ENCODE measurements around the gene MAPK4.

Gene MAPK4

GRCh38 chr18:50665519-50665918 is 105.6 kb downstream of the MAPK4 start:
- TF ChIP-seq JUND (IDR thresholded peaks at IDR 0.05; ENCODE audit: low read depth): no peak
- DNase-seq (ENCODE audit: low read depth in 1 of 2, low spot score in 1 of 2): no peak
- in situ Hi-C loops (cut with HindIII; ENCODE audit: low pct_unique_long_range_greater_than_20kb, low sequenced_read_pairs): no loop called here

GRCh38 chr18:50666536-50666935 is 106.6 kb downstream of the MAPK4 start:
- DNase-seq (ENCODE audit: low read depth in 1 of 2, low spot score in 1 of 2): no peak
- in situ Hi-C loops (cut with HindIII; ENCODE audit: low pct_unique_long_range_greater_than_20kb, low sequenced_read_pairs): no loop called here
- TF ChIP-seq JUND (IDR thresholded peaks at IDR 0.05; ENCODE audit: low read depth): no peak

DNA sequence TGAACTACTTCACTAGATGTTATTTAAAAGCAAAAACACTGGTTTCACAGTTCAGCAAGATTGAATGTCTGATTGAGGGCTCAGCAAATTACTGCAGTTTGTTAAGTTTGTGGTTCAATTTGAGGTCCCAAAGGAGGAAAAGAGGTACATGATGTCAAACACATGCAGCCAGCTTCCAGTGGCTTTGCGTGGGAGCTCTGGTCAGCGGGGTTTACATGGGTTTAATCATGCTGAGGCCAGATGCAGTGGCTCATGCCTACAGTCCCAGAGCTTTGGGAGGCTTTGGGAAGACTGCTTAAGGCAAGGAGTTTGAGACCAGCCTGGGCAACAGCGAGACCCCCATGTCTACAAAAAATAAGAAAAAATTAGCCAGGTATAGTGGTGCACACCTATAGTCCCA is 111.5 kb downstream of the MAPK4 start:
- in situ Hi-C loops (cut with HindIII; ENCODE audit: low pct_unique_long_range_greater_than_20kb, low sequenced_read_pairs): no loop called here
- no peak for TF ChIP-seq JUND (IDR thresholded peaks at IDR 0.05; ENCODE audit: low read depth)
- DNase-seq (ENCODE audit: low read depth in 1 of 2, low spot score in 1 of 2): no peak

DNA sequence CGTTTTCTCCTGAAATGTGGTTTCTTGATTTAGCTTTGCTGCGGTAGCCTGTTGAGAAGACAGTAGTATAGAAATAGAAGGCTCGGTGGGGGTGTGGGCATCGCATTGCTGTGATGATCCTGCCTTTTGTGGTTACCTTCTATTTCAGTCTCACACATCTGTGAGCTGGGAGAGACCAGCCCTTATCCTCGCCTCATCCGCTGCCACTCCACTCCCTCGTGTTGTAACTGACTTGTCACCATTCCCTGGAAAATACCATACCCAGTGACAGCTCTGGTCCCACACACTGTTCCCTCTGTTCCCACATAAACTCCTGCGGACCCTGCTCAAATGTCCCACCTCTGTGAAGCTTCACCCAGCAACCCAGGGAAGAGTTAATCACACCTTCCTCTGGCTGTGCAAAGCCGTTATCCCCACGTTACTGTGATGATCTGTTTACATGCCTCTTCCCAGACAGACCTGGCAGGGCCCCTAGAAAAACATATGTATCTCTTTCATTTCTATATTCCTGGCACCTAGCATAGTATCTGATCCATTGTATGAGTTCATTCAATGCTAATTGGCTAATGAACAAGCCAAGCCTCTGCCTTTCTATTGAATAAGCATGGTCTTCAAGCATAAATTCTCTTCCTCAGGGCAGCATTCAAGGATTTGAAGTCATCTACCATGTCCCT is 114.6 kb downstream of the MAPK4 start:
- no peak for DNase-seq (ENCODE audit: low read depth in 1 of 2, low spot score in 1 of 2)
- in situ Hi-C loops (cut with HindIII; ENCODE audit: low pct_unique_long_range_greater_than_20kb, low sequenced_read_pairs): no loop called here
- TF ChIP-seq JUND (IDR thresholded peaks at IDR 0.05; ENCODE audit: low read depth): no peak

DNA sequence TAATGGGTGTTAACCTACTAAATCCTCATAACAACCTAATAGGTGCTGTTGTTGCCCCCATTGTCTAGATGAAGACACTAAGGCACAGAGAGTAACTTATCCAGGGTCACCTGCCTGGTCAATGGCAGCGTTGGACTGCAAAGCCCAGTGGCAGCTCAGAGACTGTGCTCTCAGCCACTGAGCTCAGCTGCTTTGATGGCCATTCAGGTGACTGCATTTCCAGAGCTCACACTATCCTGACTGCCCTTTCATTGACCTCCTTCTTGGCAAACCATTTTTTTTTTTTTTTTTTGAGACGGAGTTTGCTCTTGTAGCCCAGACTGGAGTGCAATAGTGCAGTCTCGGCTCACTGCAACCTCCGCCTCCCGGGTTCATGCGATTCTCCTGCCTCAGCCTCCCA is 115.2 kb downstream of the MAPK4 start:
- no peak for DNase-seq (ENCODE audit: low read depth in 1 of 2, low spot score in 1 of 2)
- in situ Hi-C loops (cut with HindIII; ENCODE audit: low pct_unique_long_range_greater_than_20kb, low sequenced_read_pairs): no loop called here
- no peak for TF ChIP-seq JUND (IDR thresholded peaks at IDR 0.05; ENCODE audit: low read depth)

DNA sequence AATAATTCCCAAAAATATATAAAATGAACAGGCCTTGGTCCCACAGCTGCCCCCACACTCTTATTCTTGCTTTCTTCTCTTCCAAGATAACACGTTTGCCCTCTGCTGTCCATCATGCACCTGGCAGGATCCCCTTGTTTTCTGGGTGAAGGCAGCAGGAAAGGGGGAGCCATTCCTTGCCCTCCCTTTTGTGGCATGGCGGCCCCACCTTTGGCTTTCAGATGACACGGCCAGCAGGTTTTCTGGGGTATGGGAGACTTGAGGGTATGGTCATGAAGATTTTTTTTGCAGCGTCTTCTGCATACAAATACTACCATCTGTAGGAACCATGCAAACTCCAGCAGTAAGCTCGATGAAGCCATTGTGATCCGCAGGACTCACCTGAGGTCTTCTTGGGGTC is 118.8 kb downstream of the MAPK4 start:
- DNase-seq (ENCODE audit: low read depth in 1 of 2, low spot score in 1 of 2): no peak
- in situ Hi-C loops (cut with HindIII; ENCODE audit: low pct_unique_long_range_greater_than_20kb, low sequenced_read_pairs): no loop called here
- TF ChIP-seq JUND (IDR thresholded peaks at IDR 0.05; ENCODE audit: low read depth): no peak

DNA sequence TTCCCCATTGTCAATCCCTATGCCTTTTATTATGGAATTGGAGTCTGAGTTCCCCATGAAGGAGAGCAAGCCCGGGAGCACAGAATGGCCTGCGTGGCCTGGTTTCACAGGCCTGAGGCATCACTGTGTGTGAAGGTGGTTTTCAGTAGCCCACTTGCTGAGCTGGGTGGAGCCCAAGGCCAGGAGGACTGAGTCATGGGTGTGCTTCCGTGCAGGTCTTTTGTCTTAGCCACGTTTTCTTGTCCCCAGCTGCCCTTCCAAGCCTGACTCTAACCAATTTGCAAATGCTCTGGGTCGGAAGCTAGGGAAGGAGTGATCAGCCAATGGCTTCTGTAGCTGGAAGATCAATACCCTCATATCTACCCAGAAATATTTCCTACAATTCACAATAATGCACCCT is 119.2 kb downstream of the MAPK4 start:
- TF ChIP-seq JUND (IDR thresholded peaks at IDR 0.05; ENCODE audit: low read depth): no peak
- in situ Hi-C loops (cut with HindIII; ENCODE audit: low pct_unique_long_range_greater_than_20kb, low sequenced_read_pairs): no loop called here
- DNase-seq (ENCODE audit: low read depth in 1 of 2, low spot score in 1 of 2): no peak

- DNase-seq (ENCODE audit: low read depth in 1 of 2, low spot score in 1 of 2): no peak
- no peak for TF ChIP-seq JUND (IDR thresholded peaks at IDR 0.05; ENCODE audit: low read depth)
- in situ Hi-C loops (cut with HindIII; ENCODE audit: low pct_unique_long_range_greater_than_20kb, low sequenced_read_pairs): no loop called here
These were observed 119.8 kb downstream of the MAPK4 start for GRCh38 chr18:50679656-50680055.

DNA sequence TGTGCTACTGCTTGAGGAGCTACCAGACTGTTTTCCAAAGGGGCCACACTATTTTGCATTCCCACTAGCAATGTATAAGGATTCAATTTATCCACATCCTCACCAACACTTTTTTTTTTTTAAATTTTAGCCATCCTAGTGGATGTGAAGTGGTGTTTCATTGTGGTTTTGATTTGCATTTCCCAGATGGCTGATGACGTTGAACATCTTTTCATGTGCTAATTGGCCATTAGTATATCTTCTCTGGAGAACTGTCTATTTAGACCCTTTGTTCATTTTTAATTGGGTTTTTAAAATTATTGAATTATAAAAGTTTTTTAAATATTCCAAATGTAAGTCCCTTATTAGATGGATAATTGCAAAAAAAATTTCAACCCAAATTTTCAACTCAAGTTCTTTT is 121.1 kb downstream of the MAPK4 start:
- in situ Hi-C loops (cut with HindIII; ENCODE audit: low pct_unique_long_range_greater_than_20kb, low sequenced_read_pairs): no loop called here
- no peak for DNase-seq (ENCODE audit: low read depth in 1 of 2, low spot score in 1 of 2)
- TF ChIP-seq JUND (IDR thresholded peaks at IDR 0.05; ENCODE audit: low read depth): no peak

DNA sequence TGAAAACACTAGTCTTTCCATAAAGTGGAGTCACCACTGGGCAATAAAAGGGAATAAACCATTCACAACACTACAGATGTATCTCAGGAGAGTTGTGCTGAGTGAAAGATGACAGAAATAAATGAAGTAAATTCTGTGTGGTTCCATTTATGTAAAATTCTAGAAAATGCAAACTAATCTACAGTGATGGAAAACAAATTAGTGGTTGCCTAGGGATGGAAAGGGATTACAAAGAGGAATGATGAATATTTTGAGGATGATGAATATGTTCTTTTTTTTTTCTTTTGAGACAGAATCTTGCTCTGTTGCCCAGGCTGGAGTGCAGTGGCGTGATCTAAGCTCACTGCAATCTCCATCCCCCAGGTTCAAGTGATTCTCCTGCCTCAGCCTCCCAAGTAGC is 123.0 kb downstream of the MAPK4 start:
- DNase-seq (ENCODE audit: low read depth in 1 of 2, low spot score in 1 of 2): no peak
- no peak for TF ChIP-seq JUND (IDR thresholded peaks at IDR 0.05; ENCODE audit: low read depth)
- in situ Hi-C loops (cut with HindIII; ENCODE audit: low pct_unique_long_range_greater_than_20kb, low sequenced_read_pairs): no loop called here

DNA sequence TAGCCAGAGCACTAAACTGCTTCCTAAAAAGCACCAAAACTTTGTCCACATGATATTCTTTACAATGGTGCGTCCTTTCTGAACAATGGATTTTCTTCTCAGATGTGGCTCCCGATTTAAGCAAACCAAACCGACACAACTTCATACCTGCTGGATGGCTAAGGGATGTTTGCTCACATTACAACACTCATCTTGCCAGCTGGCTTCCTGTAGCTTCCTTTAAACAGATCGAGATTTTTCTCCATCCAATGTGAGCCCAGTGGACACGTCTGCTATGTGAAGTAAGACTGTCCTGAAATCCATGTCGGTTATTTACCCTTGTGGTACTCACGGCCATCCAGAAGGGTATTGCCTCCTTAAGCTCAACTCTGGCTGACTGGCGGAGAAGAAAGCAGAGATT is 126.5 kb downstream of the MAPK4 start:
- DNase-seq (ENCODE audit: low read depth in 1 of 2, low spot score in 1 of 2): peak in 1 of 2 experiments; percentile 27
- TF ChIP-seq JUND (IDR thresholded peaks at IDR 0.05; ENCODE audit: low read depth): no peak
- in situ Hi-C loops (cut with HindIII; ENCODE audit: low pct_unique_long_range_greater_than_20kb, low sequenced_read_pairs): no loop called here

DNA sequence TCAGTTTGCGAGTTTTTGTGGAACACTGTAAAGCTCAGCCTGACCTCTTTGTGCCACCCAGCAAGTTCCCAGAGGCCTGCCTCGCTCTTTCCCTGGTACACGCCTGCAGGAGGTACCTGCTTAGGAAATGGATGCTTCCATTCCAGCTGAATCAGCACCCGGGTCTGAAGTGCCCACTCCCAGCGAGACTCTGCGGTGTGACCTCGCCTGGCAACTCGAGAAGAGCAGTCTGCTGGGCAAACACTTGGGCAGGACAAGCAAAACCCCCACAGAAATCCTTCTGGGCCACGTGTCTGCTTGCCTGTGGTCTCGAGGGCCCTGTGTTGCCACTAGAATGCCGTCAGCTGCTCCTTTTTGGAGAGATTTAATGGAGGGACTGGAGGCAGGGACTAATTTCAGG is 127.6 kb downstream of the MAPK4 start:
- DNase-seq (ENCODE audit: low read depth in 1 of 2, low spot score in 1 of 2): no peak
- in situ Hi-C loops (cut with HindIII; ENCODE audit: low pct_unique_long_range_greater_than_20kb, low sequenced_read_pairs): no loop called here
- TF ChIP-seq JUND (IDR thresholded peaks at IDR 0.05; ENCODE audit: low read depth): no peak

DNA sequence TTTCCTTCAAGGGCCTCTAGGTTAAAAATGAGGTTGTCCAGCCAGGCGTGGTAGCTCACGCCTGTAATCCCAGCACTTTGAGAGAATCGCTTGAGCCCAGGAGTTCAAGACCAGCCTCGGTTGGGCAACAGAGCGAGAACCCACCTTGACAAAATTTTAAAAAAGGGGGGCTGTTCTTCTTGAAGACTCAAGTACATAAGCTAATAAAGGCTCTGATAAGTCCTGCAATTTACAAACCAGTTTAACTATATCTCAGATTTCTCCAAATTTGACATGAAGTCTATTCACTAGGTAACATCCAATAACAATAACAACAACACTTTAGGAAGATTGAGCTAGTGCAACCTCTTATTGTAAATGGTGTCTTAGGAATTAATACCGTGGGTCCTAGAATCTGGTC is 129.7 kb downstream of the MAPK4 start:
- DNase-seq (ENCODE audit: low read depth in 1 of 2, low spot score in 1 of 2): no peak
- TF ChIP-seq JUND (IDR thresholded peaks at IDR 0.05; ENCODE audit: low read depth): no peak
- in situ Hi-C loops (cut with HindIII; ENCODE audit: low pct_unique_long_range_greater_than_20kb, low sequenced_read_pairs): no loop called here

- DNase-seq (ENCODE audit: low read depth in 1 of 2, low spot score in 1 of 2): no peak
- in situ Hi-C loops (cut with HindIII; ENCODE audit: low pct_unique_long_range_greater_than_20kb, low sequenced_read_pairs): no loop called here
- TF ChIP-seq JUND (IDR thresholded peaks at IDR 0.05; ENCODE audit: low read depth): no peak
These were observed 134.3 kb downstream of the MAPK4 start for GRCh38 chr18:50694147-50694546.
